Naive thymus-derived CD8-positive, alpha-beta T cell (primary cell): ENCODE results near the gene KIAA1328. TPM values are rescaled to one million over a fixed set of nuclear protein-coding genes. Genes with fewer than 3 reads are reported as not detected.
A peak's percentile ranks its signal among the peaks of the same experiment; 100 is the strongest.

ENCODE experiments used
- ATAC-seq, 2 donors: fragments of 150-1000 bp; cut with Tn5 transposase in 1 of 2; sonication (Bioruptor Pico), chemical (Tn5 transposase) in 1 of 2; 1 replicate in 1 of 2; 2 replicates in 1 of 2; pipeline ENCODE4 v1.10.0; 2021; ENCODE audit warnings: mild to moderate bottlenecking in 2 of 2, moderate library complexity in 2 of 2
- POLR2A ChIA-PET: fragments of 350-600 bp; sonication (Branson Sonifier 250); formaldehyde crosslinking; loops from one replicate; lab custom pipeline; 2021; ENCODE audit warnings: antibody characterized with exemption; lab: Charles Lee
- DNase-seq, 10 donors: peaks; one replicate each; pipeline versions ENCODE4 v3.0.0 to v3.0.0-alpha.2; 2020 to 2022
- H3K27ac Mint-ChIP-seq, 10 donors: one replicate each; pipeline ENCODE4 v1.8.0; 2020 to 2022; ENCODE audit warnings: mild to moderate bottlenecking in 10 of 10, mixed read lengths in 10 of 10, moderate library complexity in 4 of 10, inconsistent platforms in 1 of 10
- H3K27me3 Mint-ChIP-seq, 5 donors: one replicate each; pipeline ENCODE4 v1.8.0; 2021 to 2022; ENCODE audit warnings: mixed read lengths in 5 of 5
- H3K36me3 Mint-ChIP-seq, 3 donors: one replicate each; pipeline ENCODE4 v1.8.0; 2020 to 2022; ENCODE audit warnings: mixed read lengths in 3 of 3, mild to moderate bottlenecking in 2 of 3, inconsistent platforms in 1 of 3
- H3K4me1 Mint-ChIP-seq, 4 donors: one replicate each; pipeline ENCODE4 v1.8.0; 2021 to 2022; ENCODE audit warnings: mixed read lengths in 4 of 4
- H3K4me3 Mint-ChIP-seq, 10 donors: one replicate each; pipeline ENCODE4 v1.8.0; 2020 to 2022; ENCODE audit warnings: mild to moderate bottlenecking in 10 of 10, mixed read lengths in 10 of 10, moderate library complexity in 6 of 10, inconsistent platforms in 1 of 10
- H3K9me3 Mint-ChIP-seq, 9 donors: one replicate each; pipeline ENCODE4 v1.8.0; 2020 to 2022; ENCODE audit warnings: mixed read lengths in 9 of 9, mild to moderate bottlenecking in 3 of 9, inconsistent platforms in 1 of 9, moderate library complexity in 1 of 9
- polyA plus RNA-seq, 3 donors: library from polyadenylated mRNA; unstranded; fragments of 300-500 nt; fragmentation: Illumina TruSeq; gene quantifications; one replicate each; pipeline ENCODE4 v1.2.3, GENCODE V29; 2021
- total RNA-seq, 8 experiments: library from RNA in 2 of 8; stranded (reverse) in 2 of 8; gene quantifications; one replicate each; pipeline ENCODE4 v1.2.3 and lab custom pipeline; 2021 to 2026

The KIAA1328 gene
- total and polyA plus RNA-seq, 5 experiments from 2014 or later, result 6.3 to 15.1 (median 10.8) TPM

DNA sequence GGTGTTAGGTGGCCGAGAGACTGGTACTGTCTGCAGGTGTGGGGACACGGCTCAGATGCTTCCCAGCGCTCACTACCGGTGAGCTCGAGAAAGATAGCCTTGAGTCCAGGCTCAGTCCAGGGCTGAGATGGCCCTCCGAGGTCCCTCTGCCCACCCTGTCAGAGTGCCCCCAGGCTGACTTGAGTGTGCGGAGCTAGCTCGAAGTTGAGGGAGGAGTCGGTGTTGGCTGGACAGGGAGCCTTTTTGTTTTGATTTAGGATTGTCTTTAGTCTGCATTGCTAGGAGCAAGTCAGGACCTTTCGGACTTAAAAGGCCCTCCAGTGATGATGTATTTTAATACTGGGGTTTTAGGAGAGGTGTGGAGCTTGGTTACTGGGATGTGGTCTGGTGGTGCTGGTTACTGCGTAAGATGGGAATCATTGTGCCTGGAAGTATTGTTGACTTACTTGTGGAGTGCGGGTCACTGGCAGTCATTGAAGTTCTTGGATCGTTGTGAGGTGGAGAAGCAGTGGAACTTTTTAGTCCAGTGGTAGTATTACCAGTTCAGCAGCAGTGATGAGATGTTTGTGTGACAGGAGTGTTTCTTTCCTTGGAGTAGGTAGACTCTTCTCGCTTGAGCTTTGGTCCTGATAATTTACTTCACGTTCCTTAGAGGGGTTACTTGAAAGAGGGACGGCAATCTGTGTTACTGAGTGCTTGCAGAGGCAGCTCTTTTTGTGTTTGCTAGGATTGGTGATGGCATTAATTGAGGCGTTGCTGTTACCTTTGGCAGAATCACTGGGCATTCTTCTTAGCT, 633 bp downstream of the KIAA1328 start:
- ATAC-seq (no peak), DNase-seq (no peak)
- peak overlapping the region; percentile 88 to 99 (median 93) for H3K4me3 Mint-ChIP-seq
- POLR2A ChIA-PET, result interaction anchor here (0.6 to 1.6 kb wide), 4 partner anchors 11 to 1332 kb away, joined by 3 to 6 read pairs (median 4); partner anchors contain the start of gene INO80C
- H3K27me3 Mint-ChIP-seq, result no peaks in the 10 kb centered on the region
- no peaks in the 10 kb centered on the region for H3K9me3 Mint-ChIP-seq
- H3K36me3 Mint-ChIP-seq, result no peaks in the 10 kb centered on the region
- H3K4me1 Mint-ChIP-seq, result peaks cover 13 to 42% (median 40%) of the 10 kb centered on the region in 4 donors
- H3K27ac Mint-ChIP-seq, result peak overlapping the region; percentile 44 to 92 (median 88)

DNA sequence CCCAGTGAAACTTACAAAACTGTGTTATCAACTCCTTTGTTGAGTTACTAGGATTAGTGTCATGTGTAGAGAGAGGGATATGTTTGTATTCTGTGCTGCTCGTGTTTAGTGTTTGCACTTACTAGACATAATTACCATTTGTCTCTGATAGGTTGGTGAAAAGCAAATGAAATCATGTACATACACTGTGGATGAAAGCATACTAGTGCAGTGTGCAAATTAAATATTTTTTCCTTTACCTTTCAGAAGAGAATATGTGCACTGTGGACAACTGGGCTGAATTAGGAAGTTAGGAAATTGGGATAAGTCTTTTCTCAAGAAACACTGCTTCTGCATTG, 1.2 kb downstream of the KIAA1328 start:
- POLR2A ChIA-PET, result no interaction called here
- no peak for DNase-seq
- Mint-ChIP-seq H3K27me3 (no peaks in the 10 kb centered on the region), H3K4me3 (peak overlapping the region; percentile 88 to 99 (median 93)), H3K36me3 (peaks cover 0 to 2% (median 0%) of the 10 kb centered on the region in 3 donors), H3K27ac (peak overlapping the region; percentile 44 to 92 (median 88)), H3K9me3 (no peaks in the 10 kb centered on the region), H3K4me1 (peaks cover 13 to 42% (median 40%) of the 10 kb centered on the region in 4 donors)
- no peak for ATAC-seq

DNA sequence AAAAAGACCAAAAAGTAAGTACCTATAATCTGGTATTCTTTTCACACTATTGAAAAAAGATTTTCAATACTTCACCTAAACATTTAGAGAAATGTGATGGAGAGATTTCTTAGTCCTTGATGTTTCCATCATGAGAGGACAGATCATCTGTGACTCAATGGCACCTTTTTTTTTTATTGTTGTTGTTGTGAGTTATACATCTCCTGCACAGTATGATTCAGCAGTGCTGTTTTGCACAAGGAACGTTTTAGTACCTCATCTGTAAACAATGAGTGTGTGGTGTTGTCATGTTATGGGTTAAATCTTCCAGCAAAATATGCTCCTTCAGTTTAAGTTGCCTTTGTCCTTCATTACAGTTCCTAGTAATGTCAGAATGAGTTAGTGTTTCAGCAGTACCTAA, 2.2 kb downstream of the KIAA1328 start:
- no peaks in the 10 kb centered on the region for H3K27me3 Mint-ChIP-seq
- H3K36me3 Mint-ChIP-seq, result peaks cover 0 to 12% (median 6%) of the 10 kb centered on the region in 3 donors
- no peak overlapping the region for H3K4me3 Mint-ChIP-seq
- POLR2A ChIA-PET, result no interaction called here
- H3K27ac Mint-ChIP-seq, result peak overlapping the region in 2 of 10 donors; percentile 6 to 11
- peaks cover 13 to 42% (median 40%) of the 10 kb centered on the region in 4 donors for H3K4me1 Mint-ChIP-seq
- H3K9me3 Mint-ChIP-seq, result no peaks in the 10 kb centered on the region
- DNase-seq (no peak), ATAC-seq (no peak)

DNA sequence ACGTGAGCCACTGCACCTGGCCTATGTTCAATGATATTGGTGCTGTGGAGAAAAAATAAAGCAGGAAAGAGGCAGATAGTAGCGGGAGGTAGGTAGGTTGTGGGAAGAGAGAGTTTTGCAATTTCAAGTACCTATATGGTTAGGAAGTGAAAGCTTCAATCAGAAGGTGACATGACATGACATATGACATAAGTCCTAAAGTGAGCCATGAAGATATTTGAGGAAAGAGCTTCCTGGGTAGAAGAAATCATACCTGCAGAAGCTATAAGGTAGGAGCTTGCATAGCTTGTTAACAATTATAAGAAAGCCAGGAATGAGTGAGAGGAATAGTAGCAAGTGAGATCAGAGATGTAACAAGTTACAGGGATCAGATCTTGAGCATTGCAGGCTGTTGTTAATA, 4.2 kb downstream of the KIAA1328 start:
- ATAC-seq (no peak), DNase-seq (no peak)
- peaks cover 0 to 30% (median 25%) of the 10 kb centered on the region in 3 donors for H3K36me3 Mint-ChIP-seq
- peaks cover 13 to 27% (median 26%) of the 10 kb centered on the region in 4 donors for H3K4me1 Mint-ChIP-seq
- no peak overlapping the region for H3K4me3 Mint-ChIP-seq
- H3K27me3 Mint-ChIP-seq, result no peaks in the 10 kb centered on the region
- H3K9me3 Mint-ChIP-seq, result peaks cover 0 to 4% (median 0%) of the 10 kb centered on the region in 9 donors
- POLR2A ChIA-PET, result no interaction called here
- H3K27ac Mint-ChIP-seq, result peak overlapping the region in 1 of 10 donors; percentile 8

DNA sequence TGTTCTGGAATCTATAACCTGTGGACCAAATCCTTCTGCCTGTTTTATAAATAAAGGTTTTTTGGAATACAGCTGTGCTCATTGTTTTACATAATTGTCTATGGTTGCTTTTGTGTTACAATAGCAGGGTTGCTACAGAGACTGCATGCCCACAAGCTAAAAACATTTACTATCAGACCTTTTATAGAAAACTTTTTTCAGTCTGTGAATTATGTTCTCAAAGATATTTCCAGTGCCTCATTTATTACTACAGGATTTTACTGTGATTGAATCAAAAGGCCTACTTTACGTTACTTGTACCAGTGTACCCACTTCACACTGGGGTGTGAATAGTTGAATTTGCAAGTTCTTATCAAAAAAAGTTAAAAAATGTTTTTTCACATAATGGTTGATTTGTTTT, 7.0 kb downstream of the KIAA1328 start:
- Mint-ChIP-seq H3K9me3 (peaks cover 0 to 13% (median 2%) of the 10 kb centered on the region in 9 donors), H3K27ac (no peak overlapping the region), H3K4me3 (no peak overlapping the region), H3K4me1 (peaks cover 1 to 8% (median 3%) of the 10 kb centered on the region in 4 donors), H3K36me3 (peaks cover 16 to 56% (median 50%) of the 10 kb centered on the region in 3 donors), H3K27me3 (no peaks in the 10 kb centered on the region)
- POLR2A ChIA-PET, result no interaction called here
- no peak for DNase-seq
- ATAC-seq, result no peak

DNA sequence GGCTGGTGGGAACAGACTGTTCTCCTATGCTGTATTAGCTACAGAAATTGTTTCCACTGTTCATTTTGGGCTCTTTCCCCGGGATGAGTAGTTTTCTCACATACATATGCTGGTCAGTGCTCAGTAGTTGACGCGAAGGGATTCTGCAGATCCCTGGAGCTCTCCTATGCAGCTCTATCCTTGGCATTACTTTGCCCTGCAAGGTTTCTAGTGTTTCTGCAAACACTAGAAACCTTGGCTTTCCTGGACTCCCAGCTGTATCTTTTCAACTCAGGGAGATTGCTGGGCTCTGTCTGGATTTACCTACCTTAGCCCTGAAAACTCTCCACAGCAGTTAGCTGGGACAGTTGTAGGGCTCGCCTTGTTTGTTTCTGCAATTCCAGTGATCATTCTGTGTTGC, 10.9 kb downstream of the KIAA1328 start:
- ATAC-seq, result no peak
- POLR2A ChIA-PET, result interaction anchor here (0.7 kb wide), 1 partner anchor 370 kb away, joined by 4 read pairs; no protein-coding TSS in a partner anchor
- DNase-seq, result no peak
- Mint-ChIP-seq H3K27ac (no peak overlapping the region), H3K9me3 (peaks cover 0 to 13% (median 2%) of the 10 kb centered on the region in 9 donors), H3K4me1 (peaks cover 2 to 8% (median 6%) of the 10 kb centered on the region in 4 donors), H3K4me3 (peak overlapping the region in 1 of 10 donors; percentile 24), H3K36me3 (peaks cover 16 to 81% (median 60%) of the 10 kb centered on the region in 3 donors), H3K27me3 (no peaks in the 10 kb centered on the region)

DNA sequence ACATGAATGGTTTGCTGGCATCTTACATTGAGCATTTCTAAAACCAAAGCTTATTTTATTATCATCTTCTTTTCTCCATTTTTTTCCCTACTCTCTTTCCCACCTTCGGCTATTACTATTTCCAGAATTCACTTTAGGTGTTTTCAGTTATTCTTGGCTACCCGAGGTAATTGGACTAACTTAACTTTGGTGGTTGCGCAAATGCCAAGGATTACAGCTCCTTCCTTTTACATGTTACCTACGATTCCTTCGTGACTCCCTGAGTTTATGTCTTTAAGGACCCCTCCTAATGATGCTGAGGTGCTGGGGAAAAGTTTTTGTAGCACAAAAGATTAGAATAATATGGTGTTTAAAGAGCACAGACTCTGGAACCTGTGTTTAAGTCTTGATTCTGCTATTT, 14.3 kb downstream of the KIAA1328 start:
- DNase-seq, result no peak
- H3K36me3 Mint-ChIP-seq, result peaks cover 16 to 59% (median 34%) of the 10 kb centered on the region in 3 donors

DNA sequence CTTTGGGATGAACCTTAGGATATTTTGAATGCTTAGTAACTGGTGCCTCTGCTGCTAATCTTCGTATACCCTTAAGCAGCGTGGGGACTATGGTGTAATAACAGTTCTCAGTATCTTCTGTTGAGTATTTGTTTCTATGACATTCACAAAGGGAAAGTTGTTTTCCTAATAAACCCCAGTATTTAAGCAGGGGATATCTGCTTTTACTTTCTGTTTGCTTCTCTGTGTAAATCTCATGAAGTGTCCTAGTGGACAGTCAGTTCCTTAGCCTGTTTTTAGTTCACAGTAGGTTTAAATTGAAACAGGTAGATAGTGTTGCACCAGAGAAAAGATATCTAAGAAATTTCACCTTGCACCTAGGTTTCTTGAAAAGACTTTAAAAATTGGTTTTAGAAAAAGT, 14.9 kb downstream of the KIAA1328 start:
- no peak for DNase-seq
- Mint-ChIP-seq H3K9me3 (peaks cover 0 to 7% (median 0%) of the 10 kb centered on the region in 9 donors), H3K27me3 (no peaks in the 10 kb centered on the region)

More for the DNA sequence above, 14.3 kb downstream of the KIAA1328 start:
- peaks cover 2 to 8% (median 6%) of the 10 kb centered on the region in 4 donors for H3K4me1 Mint-ChIP-seq
- H3K4me3 Mint-ChIP-seq, result no peak overlapping the region
- POLR2A ChIA-PET, result interaction anchor here (0.5 kb wide), 1 partner anchor 17 kb away, joined by 4 read pairs; no protein-coding TSS in a partner anchor
- H3K27me3 Mint-ChIP-seq, result no peaks in the 10 kb centered on the region
- H3K27ac Mint-ChIP-seq, result no peak overlapping the region
- H3K9me3 Mint-ChIP-seq, result peaks cover 0 to 13% (median 0%) of the 10 kb centered on the region in 9 donors
- ATAC-seq, result no peak

DNA sequence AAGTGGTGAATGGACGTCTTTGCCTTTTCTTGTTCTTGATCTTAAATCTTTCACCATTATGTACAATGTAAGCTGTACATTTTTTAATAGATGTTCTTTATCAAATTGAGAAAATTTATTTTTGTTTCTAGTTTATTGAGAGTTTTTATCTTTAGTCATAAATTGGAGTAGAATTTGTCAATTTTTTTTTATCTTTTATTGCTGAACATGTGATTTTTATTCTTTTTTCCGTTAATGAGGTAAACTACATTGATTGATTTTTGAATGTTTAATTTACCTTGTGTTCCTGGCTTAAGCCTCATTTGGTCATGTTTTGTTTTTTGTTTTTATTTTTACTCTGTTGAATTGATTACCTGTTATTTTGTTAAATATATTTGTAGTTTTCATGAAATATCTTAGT, 19.7 kb downstream of the KIAA1328 start:
- no peaks in the 10 kb centered on the region for H3K27me3 Mint-ChIP-seq
- no peak overlapping the region for H3K4me3 Mint-ChIP-seq
- DNase-seq, result no peak
- POLR2A ChIA-PET, result no interaction called here
- no peak for ATAC-seq
- H3K4me1 Mint-ChIP-seq, result peaks cover 0 to 1% (median 0%) of the 10 kb centered on the region in 4 donors
- H3K36me3 Mint-ChIP-seq, result peaks cover 27 to 55% (median 33%) of the 10 kb centered on the region in 3 donors
- H3K9me3 Mint-ChIP-seq, result peaks cover 0 to 28% (median 17%) of the 10 kb centered on the region in 9 donors
- H3K27ac Mint-ChIP-seq, result no peak overlapping the region

More for the DNA sequence above, 14.9 kb downstream of the KIAA1328 start:
- POLR2A ChIA-PET, result no interaction called here
- Mint-ChIP-seq H3K4me3 (no peak overlapping the region), H3K4me1 (peaks cover 2 to 8% (median 6%) of the 10 kb centered on the region in 4 donors), H3K27ac (no peak overlapping the region), H3K36me3 (peaks cover 16 to 55% (median 30%) of the 10 kb centered on the region in 3 donors)
- no peak for ATAC-seq

DNA sequence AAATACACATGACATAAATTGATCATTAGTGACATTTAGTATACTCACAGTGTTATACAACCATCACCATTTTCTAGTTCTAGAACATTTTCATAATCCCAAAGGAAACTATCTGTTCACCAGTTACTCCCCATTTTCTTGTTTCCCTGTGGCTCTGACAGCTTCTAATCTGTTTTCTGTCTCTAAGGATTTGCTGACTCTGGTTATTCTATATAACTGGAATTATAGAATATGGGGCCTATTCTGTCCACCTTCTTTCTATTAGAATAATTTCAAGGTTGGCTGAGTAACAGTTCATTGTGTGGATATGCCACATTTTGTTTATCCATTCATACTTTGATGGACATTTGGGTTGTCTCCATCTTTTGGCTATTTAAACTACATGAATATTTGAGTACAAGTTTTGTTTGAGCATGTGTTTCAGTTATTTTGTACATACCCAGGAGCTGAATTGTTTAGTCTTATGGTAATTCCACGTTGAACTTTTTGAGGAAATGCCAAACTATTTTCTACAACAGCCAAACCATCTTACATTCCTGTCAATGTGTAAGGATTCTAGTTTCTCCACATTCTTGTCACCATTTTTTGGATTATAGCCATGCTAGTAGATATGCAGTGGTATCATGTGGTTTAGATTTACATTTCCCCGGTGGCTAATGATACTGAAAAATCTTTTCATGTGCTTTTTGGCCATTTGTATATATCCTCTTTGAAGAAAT, 20.5 kb downstream of the KIAA1328 start:
- no peak for ATAC-seq
- no peak overlapping the region for H3K4me3 Mint-ChIP-seq
- H3K27me3 Mint-ChIP-seq, result no peaks in the 10 kb centered on the region
- POLR2A ChIA-PET, result no interaction called here
- DNase-seq, result no peak
- H3K9me3 Mint-ChIP-seq, result peaks cover 0 to 28% (median 17%) of the 10 kb centered on the region in 9 donors
- peaks cover 27 to 56% (median 42%) of the 10 kb centered on the region in 3 donors for H3K36me3 Mint-ChIP-seq
- H3K27ac Mint-ChIP-seq, result no peak overlapping the region
- peaks cover 0 to 1% (median 0%) of the 10 kb centered on the region in 4 donors for H3K4me1 Mint-ChIP-seq

DNA sequence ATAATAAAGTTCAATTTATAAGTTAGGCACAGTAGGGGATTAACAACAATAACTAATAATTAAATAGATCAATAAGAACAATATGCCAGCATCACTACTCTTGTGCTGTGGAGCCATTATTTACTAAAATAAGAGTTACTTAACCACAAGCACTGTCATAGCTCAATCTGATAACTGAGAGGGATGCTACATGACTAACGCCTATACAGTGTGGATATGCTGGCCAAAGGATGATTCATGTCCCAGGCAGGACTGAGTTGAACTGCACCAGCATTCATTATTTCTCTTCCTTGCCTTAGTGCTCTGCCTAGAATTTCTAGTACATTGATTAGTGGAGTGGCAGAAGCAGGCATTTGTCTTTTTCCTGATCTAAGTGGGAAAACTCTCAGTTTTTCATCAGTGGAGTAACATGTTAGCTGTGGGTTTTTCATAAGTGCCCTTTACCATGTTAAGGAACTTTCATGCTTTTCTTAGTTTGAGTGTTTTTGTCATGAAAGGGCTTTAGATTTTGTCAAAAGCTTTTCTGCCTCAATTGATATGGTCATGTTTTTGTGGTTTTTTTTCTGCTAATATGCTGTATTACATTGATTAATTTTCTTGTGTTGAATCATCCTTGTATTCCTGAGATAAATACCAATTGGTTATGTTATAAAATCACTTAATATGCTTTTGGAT, 21.7 kb downstream of the KIAA1328 start:
- Mint-ChIP-seq H3K4me3 (no peak overlapping the region), H3K36me3 (peaks cover 27 to 51% (median 46%) of the 10 kb centered on the region in 3 donors), H3K27me3 (no peaks in the 10 kb centered on the region), H3K9me3 (peaks cover 0 to 28% (median 17%) of the 10 kb centered on the region in 9 donors), H3K4me1 (peaks cover 0 to 1% (median 0%) of the 10 kb centered on the region in 4 donors), H3K27ac (peak overlapping the region in 1 of 10 donors; percentile 17)
- DNase-seq (no peak), ATAC-seq (no peak)
- POLR2A ChIA-PET, result no interaction called here

DNA sequence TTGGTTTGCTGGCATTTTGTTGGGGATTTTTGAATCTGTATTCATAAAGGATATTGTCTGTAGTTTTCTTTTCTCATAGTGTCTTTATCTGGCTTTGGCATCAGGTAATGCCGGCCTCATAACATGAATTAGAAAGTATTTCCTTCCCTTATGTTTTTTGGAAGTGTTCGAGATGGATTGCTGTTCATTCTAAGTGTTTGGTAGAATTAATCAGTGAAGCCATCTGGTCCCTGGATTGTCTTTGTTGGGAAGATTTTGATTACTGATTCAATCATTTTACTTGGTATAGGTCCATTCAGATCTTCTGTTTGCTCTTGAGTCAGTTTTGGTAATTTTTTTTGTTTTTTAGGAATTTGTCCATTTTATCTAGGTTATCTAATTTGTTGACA, 22.3 kb downstream of the KIAA1328 start:
- POLR2A ChIA-PET, result no interaction called here
- peaks cover 0 to 28% (median 17%) of the 10 kb centered on the region in 9 donors for H3K9me3 Mint-ChIP-seq
- peaks cover 31 to 55% (median 51%) of the 10 kb centered on the region in 3 donors for H3K36me3 Mint-ChIP-seq
- peak overlapping the region in 1 of 10 donors; percentile 17 for H3K27ac Mint-ChIP-seq
- no peaks in the 10 kb centered on the region for H3K27me3 Mint-ChIP-seq
- DNase-seq, result no peak
- ATAC-seq, result no peak
- no peak overlapping the region for H3K4me3 Mint-ChIP-seq
- peaks cover 0 to 3% (median 1%) of the 10 kb centered on the region in 4 donors for H3K4me1 Mint-ChIP-seq
